GM12874 (cell line): ENCODE measurements around the gene THAP8.

Experiments
- CTCF ChIP-seq: IDR thresholded peaks from 2 replicates; pipeline ENCODE4 v1.5.1; 2011; ENCODE audit warnings: low read depth, mild to moderate bottlenecking, control low read depth, low read length, moderate library complexity; ENCODE audit not compliant: insufficient read depth

The THAP8 gene

GRCh38 chr19:35992907-35993765 is 60.9 kb downstream of the THAP8 start:
- TF ChIP-seq CTCF: no peak

GRCh38 chr19:35991731-35992450 is 62.2 kb downstream of the THAP8 start:
- TF ChIP-seq CTCF: no peak

GRCh38 chr19:35990771-35991730 is 63.0 kb downstream of the THAP8 start:
- no peak for TF ChIP-seq CTCF

- TF ChIP-seq CTCF: no peak
Measured at GRCh38 chr19:35990156-35990555, 63.9 kb downstream of the THAP8 start.

- TF ChIP-seq CTCF: no peak
Measured at GRCh38 chr19:35988824-35989223, 65.3 kb downstream of the THAP8 start.

GRCh38 chr19:35987571-35987896 is 66.6 kb downstream of the THAP8 start:
- TF ChIP-seq CTCF: no peak
